ENCODE measurements around the gene E2F2. TPM values are rescaled to one million over a fixed set of nuclear protein-coding genes. Genes with fewer than 3 reads are reported as not detected.
A peak's percentile ranks its signal among the peaks of the same experiment; 100 is the strongest.

Gene E2F2
- total RNA-seq, 1 experiment from 2014 or later, result 5.1 TPM

- no peak overlapping the region for H4K8ac ChIP-seq (replicated peaks; ENCODE audit: insufficient read length, low read depth, low read length)
- no peak overlapping the region for H3K27ac ChIP-seq (ENCODE audit: insufficient read length, low read depth, low read length)
- H2BK15ac ChIP-seq (ENCODE audit: low read depth, low read length), result peak overlapping the region; percentile 41
- H3K18ac ChIP-seq (ENCODE audit: insufficient read length, low read depth, low read length), result peak overlapping the region; percentile 88
- Mint-ChIP-seq H3K36me3 (ENCODE audit: insufficient read depth in 1 of 3, low read depth in 3 of 3) (peaks cover 0 to 3% (median 0%) of the 10 kb centered on the region in 3 experiments; a peak in 1 of 7 replicates), H3K9me3 (peaks cover 0 to 2% of the 10 kb centered on the region in 2 experiments; a peak in 2 of 5 replicates), H3K27me3 (ENCODE audit: low read depth) (peaks cover 21% of the 10 kb centered on the region), H3K27ac (peak overlapping the region; percentile 16 to 74 (median 59); a peak in 6 of 7 replicates), H3K4me1 (peaks cover 44 to 52% of the 10 kb centered on the region in 2 experiments), H3K4me3 (peak overlapping the region; percentile 63 to 80)
- H2AFZ ChIP-seq (ENCODE audit: low read length), result no peak overlapping the region
- no peaks in the 10 kb centered on the region for H3K79me1 ChIP-seq (ENCODE audit: insufficient read depth, low read depth, low read length, poor library complexity, severe bottlenecking)
- WGBS (ENCODE audit: extremely low coverage, insufficient read length, low lambda C conversion rate), result 100% methylated on average over 2 of the region's 16 CpGs
- H3K79me2 ChIP-seq (ENCODE audit: insufficient read depth, low read length), result no peaks in the 10 kb centered on the region
- H4K20me1 ChIP-seq (ENCODE audit: control insufficient read depth, insufficient read depth, insufficient read length), result no peaks in the 10 kb centered on the region
- peak overlapping the region; percentile 1 for H2BK120ac ChIP-seq (ENCODE audit: low read depth, low read length, poor library complexity, severe bottlenecking)
- H3K23ac ChIP-seq (ENCODE audit: insufficient read length, low read depth, low read length), result no peak overlapping the region
- no peak overlapping the region for H3K56ac ChIP-seq (ENCODE audit: insufficient read length, low read depth, low read length)
- H3K27me3 ChIP-seq (ENCODE audit: insufficient read depth, low read length), result no peaks in the 10 kb centered on the region
- H3K4me2 ChIP-seq (ENCODE audit: insufficient read depth, insufficient read length, low read length), result peak overlapping the region; percentile 67
- H3K4ac ChIP-seq (ENCODE audit: low read depth, low read length), result no peak overlapping the region
- H2BK20ac ChIP-seq (ENCODE audit: low read depth, low read length, poor library complexity, severe bottlenecking), result no peak overlapping the region
- TF ChIP-seq, protein P1, sequence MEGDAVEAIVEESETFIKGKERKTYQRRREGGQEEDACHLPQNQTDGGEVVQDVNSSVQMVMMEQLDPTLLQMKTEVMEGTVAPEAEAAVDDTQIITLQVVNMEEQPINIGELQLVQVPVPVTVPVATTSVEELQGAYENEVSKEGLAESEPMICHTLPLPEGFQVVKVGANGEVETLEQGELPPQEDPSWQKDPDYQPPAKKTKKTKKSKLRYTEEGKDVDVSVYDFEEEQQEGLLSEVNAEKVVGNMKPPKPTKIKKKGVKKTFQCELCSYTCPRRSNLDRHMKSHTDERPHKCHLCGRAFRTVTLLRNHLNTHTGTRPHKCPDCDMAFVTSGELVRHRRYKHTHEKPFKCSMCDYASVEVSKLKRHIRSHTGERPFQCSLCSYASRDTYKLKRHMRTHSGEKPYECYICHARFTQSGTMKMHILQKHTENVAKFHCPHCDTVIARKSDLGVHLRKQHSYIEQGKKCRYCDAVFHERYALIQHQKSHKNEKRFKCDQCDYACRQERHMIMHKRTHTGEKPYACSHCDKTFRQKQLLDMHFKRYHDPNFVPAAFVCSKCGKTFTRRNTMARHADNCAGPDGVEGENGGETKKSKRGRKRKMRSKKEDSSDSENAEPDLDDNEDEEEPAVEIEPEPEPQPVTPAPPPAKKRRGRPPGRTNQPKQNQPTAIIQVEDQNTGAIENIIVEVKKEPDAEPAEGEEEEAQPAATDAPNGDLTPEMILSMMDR (conservative IDR thresholded peaks at IDR 0.05), result no peak
- H3T11ph ChIP-seq (ENCODE audit: low read length), result no peak overlapping the region
- H2AK5ac ChIP-seq (ENCODE audit: insufficient read length, low read length), result no peak overlapping the region
- H3K9ac ChIP-seq (ENCODE audit: extremely low read depth, insufficient read length, low read length), result peak overlapping the region; percentile 46
- peak overlapping the region; percentile 86 for H4K91ac ChIP-seq (ENCODE audit: insufficient read length, low read depth, low read length)
- no peaks in the 10 kb centered on the region for H3K9me3 ChIP-seq (ENCODE audit: control insufficient read depth, low read depth, low read length)
- no peak overlapping the region for H2BK5ac ChIP-seq (ENCODE audit: insufficient read length, low read length)
- H3K23me2 ChIP-seq (ENCODE audit: insufficient read length, low read depth, low read length, poor library complexity, severe bottlenecking), result peaks cover 8% of the 10 kb centered on the region
- peak overlapping the region; percentile 86 for H3K14ac ChIP-seq (ENCODE audit: insufficient read depth, low read length)
- peak overlapping the region; percentile 79 for H2BK12ac ChIP-seq (ENCODE audit: insufficient read length, low read depth, low read length)
- peak overlapping the region; percentile 93 for H4K5ac ChIP-seq (ENCODE audit: insufficient read length, low read depth, low read length)
- H3K4me1 ChIP-seq (ENCODE audit: insufficient read depth, low read length), result peaks cover 3% of the 10 kb centered on the region; the same call in 1 of the 2 replicates
- DNase-seq, result peak; percentile 38
These were observed 37.8 kb upstream of the E2F2 start for GRCh38 chr1:23568608-23569383.
